H1 (cell line): Measurements from ENCODE around the gene SLC27A5. TPM values are rescaled to one million over a fixed set of nuclear protein-coding genes. Genes with fewer than 3 reads are reported as not detected.

ENCODE experiments used
- KDM4A ChIP-seq: IDR thresholded peaks from one replicate; pipeline ENCODE4 v1.7.1; 2012; ENCODE audit warnings: low read depth, mild to moderate bottlenecking, moderate library complexity, low read length, inconsistent platforms; ENCODE audit not compliant: severe bottlenecking
- POLR2A ChIP-seq, 2 experiments: IDR thresholded peaks; 1 replicate in 1 of 2; 2 replicates in 1 of 2; pipeline ENCODE4 v1.6.1; 2011; ENCODE audit warnings: low read depth in 2 of 2, low read length in 2 of 2, mild to moderate bottlenecking in 2 of 2; ENCODE audit errors: control extremely low read depth in 1 of 2
- USF2 ChIP-seq: IDR thresholded peaks from 2 replicates; pipeline ENCODE4 v1.6.1; 2011; ENCODE audit warnings: low read length, improper control_type of control experiment
- polyA plus RNA-seq, 7 experiments: library from polyadenylated mRNA; depleted of rRNA in 3 of 7; stranded (reverse) in 5 of 7; unstranded in 2 of 7; fragments of >200 nt in 5 of 7; fragments of 200-250 nt in 2 of 7; gene quantifications; 1 replicate in 5 of 7; 2 replicates in 1 of 7; 4 replicates in 1 of 7; pipeline versions ENCODE4 v1.2.1 to v1.2.3, GENCODE V29; 2011 to 2013; ENCODE audit warnings: missing spikeins in 2 of 7, mixed read lengths in 2 of 7
- total RNA-seq: library from RNA; stranded (reverse); fragmentation: NEBNext Ultra II Directional; extraction: Animal tissue kit (Norgen Biotek cat#: 25700); gene quantifications from 2 replicates; pipeline ENCODE4 v1.2.1, GENCODE V29; 2021

SLC27A5 gene
- total and polyA plus RNA-seq, 2 of the 8 experiments (the other 6 are each of a cell fraction or from before 2014, with no cell fraction given): 25.1 to 80.5 TPM

- TF ChIP-seq USF2: no peak
- peak in 1 of 2 experiments; percentile 52; a peak in 1 of 3 replicates for TF ChIP-seq POLR2A (IDR thresholded peaks at IDR 0.05; ENCODE audit: control extremely low read depth in 1 of 2, low read depth in 2 of 2, low read length in 2 of 2)
- peak; percentile 10 for TF ChIP-seq KDM4A
- TF ChIP-seq, all 59 proteins: peak for 7
Observed at GRCh38 chr19:58544591-58545285, 32.9 kb upstream of the SLC27A5 start (continued).
